GM21367 (cell line): Measurements from ENCODE around the gene CYP2C19.
"Not testable (repeated sequence)": the region's sequence is repeated elsewhere in the genome, so short reads cannot be mapped to it uniquely, and the experiment has no call there.

Experiments
- ATAC-seq: cut with Tn5 transposase; IDR thresholded peaks from one replicate; pipeline ENCODE4 v1.9.1; 2021; ENCODE audit not compliant: unreplicated experiment

Gene CYP2C19

DNA sequence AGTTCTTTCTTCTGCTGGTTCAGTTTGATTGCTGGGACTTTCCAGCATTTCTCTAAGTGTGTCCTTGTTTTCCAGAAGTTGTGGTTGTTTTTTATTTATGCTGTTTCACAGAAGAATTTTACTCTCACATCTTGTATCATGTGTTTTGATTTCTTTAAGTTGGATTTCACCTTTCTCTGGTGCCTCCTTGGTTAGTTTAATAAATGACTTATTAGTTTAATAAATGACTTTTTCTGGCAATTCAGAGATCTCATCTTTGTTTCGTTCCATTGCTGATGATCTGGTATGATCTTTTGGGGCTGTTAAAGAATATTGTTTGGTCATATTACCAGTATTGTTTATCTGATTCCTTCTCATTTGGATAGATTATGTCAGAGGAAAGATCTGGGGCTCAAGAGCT is 116.2 kb downstream of the CYP2C19 start:
- ATAC-seq, result no peak

DNA sequence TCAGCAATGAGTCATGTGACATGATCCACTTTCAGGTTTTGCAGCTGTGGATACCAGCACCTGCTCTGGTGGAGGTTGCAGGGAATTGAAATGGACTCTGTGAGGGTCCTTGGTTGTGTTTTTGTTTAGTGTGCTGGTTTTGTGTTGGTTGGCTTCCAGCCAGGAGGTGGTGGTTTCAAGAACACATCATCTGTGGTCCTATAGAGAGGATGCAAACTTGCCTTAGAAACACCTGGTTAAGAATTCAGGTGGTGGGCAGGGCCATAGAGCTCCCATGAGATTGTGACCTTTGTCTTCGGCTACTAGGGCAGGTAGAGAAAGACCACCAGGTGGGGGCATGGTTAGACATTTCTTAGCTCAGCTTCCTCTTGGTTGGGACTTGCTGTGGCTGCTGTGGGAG is 116.7 kb downstream of the CYP2C19 start:
- no peak for ATAC-seq

DNA sequence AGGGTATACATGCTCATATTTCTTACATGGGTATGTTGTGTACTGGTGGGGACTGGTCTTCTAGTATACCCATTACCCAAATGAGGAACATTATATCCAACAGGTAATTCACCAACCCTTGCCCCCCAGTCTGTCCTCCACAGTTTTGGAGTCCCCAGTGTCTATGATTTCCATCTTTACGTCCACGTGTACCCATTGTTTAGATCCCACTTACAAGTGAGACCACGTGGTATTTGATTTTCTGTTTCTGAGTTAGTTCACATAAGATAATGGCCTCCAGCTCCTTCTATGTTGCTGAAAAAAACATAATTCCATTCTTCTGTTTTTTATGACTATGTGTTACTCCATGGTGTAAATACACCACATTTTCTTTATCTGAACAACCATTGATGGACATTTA is 126.6 kb downstream of the CYP2C19 start:
- ATAC-seq, result no peak

DNA sequence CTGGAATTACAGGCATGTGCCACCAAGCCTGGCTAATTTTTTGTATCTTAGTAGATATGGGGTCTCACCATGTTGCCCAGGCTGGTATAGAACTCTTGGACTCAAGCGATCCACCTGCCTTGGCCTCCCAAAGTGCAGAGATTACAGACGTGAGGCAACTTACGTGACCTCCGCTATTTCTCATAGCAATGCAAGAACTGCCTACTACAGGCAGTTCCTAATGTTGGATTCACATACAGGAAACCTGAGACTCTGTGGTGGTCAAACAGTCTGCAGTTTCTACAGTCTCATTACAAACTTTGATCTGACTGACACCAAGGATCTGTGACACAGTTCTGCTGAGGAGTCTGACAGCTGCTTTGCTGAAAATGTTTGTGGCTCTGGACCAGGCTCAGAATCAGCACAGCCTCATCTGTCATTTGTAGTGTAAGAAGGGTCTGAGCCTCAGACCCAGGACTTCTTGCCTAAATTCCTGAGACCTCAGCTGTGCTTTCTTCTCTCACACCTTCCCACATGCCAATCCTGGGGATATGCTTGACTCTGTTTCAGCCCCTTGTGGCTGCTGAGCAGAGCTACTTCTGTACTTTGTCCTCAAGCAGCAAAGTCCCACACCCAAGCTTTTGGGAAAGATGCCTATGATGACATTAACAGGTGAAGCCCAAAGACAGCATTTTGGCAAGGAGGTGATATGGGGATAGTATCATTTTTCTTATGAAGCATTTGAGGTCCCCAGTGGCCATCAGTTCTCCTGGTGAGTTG is 128.0 kb downstream of the CYP2C19 start:
- no peak for ATAC-seq

DNA sequence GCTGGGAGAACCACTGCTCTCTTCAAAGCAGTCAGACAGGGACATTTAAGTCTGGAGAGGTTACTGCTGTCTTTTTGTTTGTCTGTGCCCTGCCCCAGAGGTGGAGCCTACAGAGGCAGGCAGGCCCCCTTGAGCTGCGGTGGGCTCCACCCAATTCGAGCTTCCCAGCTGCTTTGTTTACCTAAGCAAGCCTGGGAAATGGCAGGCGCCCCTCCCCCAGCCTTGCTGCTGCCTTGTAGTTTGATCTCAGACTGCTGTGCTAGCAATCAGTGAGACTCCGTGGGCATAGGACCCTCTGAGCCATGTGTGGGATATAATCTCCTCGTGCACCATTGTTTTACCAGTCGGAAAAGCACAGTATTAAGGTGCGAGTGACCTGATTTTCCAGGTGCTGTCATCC is 135.9 kb downstream of the CYP2C19 start:
- ATAC-seq, result not testable (repeated sequence)

DNA sequence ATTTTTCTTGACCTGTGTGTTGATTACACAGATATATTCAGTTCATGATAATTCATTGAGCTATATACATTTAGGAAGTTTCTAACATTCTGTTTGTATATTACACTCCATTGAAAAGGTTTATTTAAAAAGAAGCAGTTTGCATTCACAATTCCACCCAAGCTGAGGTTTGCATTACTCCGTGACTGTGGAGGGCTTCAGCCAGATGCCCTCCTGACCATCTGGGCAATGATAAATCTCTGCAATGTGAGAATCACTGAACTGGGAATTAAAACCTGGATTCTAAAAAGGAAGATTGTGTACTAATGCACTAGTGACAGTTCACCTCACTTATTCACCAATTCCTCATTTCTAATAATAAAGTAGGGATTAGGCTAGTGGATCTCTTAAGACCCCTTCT is 139.6 kb downstream of the CYP2C19 start:
- ATAC-seq, result no peak

DNA sequence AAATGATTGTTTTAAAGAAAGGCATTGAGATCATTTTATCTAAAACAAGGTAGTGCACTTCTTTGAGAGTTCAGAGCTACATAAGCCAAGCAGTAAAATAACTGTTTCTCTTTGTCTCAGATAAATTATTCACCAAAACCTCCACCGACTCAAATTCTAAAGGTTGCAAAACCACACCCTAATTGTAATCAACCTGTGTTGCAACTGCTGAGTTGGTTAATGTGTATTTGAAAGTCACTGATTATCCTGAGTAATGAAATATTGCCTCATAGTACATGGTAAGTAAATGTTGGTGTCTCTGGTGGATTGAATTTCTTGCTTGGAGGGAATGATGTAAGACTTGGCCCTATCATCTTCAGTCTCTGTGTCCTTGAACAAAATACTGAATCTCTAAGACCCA is 140.1 kb downstream of the CYP2C19 start:
- no peak for ATAC-seq
